OCI-LY3 (cell line): ENCODE measurements around the gene CLEC4F.

ENCODE experiments used
- H2AFZ ChIP-seq: fragments of 200-600, 300-600 bp; shearing (Covaris generic); 2 replicates; pipeline ENCODE4 v1.6.0; 2014; ENCODE audit warnings: antibody characterized with exemption, low read depth, low read length
- H3K27ac ChIP-seq: fragments of 200-600, 300-600 bp; sonication (generic); 2 replicates; pipeline ENCODE4 v1.5.1; 2014; ENCODE audit warnings: mild to moderate bottlenecking, low read length, moderate library complexity, mixed read lengths
- H3K27me3 ChIP-seq: fragments of 200-600, 300-600 bp; sonication (generic); 2 replicates; pipeline ENCODE4 v1.6.1; 2014; ENCODE audit warnings: low read depth, low read length, mixed read lengths
- H3K36me3 ChIP-seq: fragments of 200-600, 300-600 bp; sonication (generic); replicated peaks from 2 replicates; pipeline ENCODE3; 2014; ENCODE audit warnings: low read depth, low read length, mixed read lengths
- H3K4me1 ChIP-seq: fragments of 300-600, 200-600 bp; sonication (generic); 2 replicates; pipeline ENCODE4 v1.6.1; 2014; ENCODE audit warnings: low read length, mixed read lengths
- H3K4me2 ChIP-seq: fragments of 200-600, 300-600 bp; sonication (generic); 2 replicates; pipeline ENCODE4 v1.6.1; 2014; ENCODE audit warnings: low read length, mixed read lengths
- H3K4me3 ChIP-seq: fragments of 300-600, 200-600 bp; sonication (generic); 2 replicates; pipeline ENCODE4 v1.5.1; 2014; ENCODE audit warnings: antibody characterized with exemption, mild to moderate bottlenecking, low read length, moderate library complexity
- H3K79me2 ChIP-seq: fragments of 300-600, 200-600 bp; shearing (Covaris generic); 2 replicates; pipeline ENCODE4 v1.6.1; 2014; ENCODE audit warnings: mild to moderate bottlenecking, low read length, mixed read lengths
- H3K9ac ChIP-seq: fragments of 300-600, 200-600 bp; shearing (Covaris generic); 2 replicates; pipeline ENCODE4 v1.6.0; 2014; ENCODE audit warnings: mild to moderate bottlenecking, low read length, moderate library complexity
- H3K9me3 ChIP-seq: fragments of 200-600, 300-600 bp; shearing (Covaris generic); 2 replicates; pipeline ENCODE4 v1.6.1; 2014; ENCODE audit warnings: low read length, mixed read lengths; ENCODE audit not compliant: insufficient read depth
- H4K20me1 ChIP-seq: fragments of 200-600, 300-600 bp; sonication (generic); 2 replicates; pipeline ENCODE4 v1.6.1; 2016; ENCODE audit warnings: low read length, mixed read lengths; ENCODE audit not compliant: insufficient read depth
- CTCF ChIP-seq: fragments of 200-600, 300-600 bp; sonication (generic); IDR thresholded peaks from 2 replicates; pipeline ENCODE4 v1.5.1; 2014; ENCODE audit warnings: antibody characterized with exemption, low read length, low read depth
- EZH2phosphoT487 ChIP-seq: fragments of 200-600 bp; shearing (Covaris generic); IDR thresholded peaks from 2 replicates; pipeline ENCODE4 v1.6.1; 2018; ENCODE audit warnings: antibody characterized with exemption, mixed run types, low read depth

Gene CLEC4F

GRCh38 chr2:70855667-70856066 is 35.3 kb upstream of the CLEC4F start:
- Histone ChIP-seq H3K9ac (no peak overlapping the region), H3K79me2 (no peaks in the 10 kb centered on the region), H4K20me1 (no peaks in the 10 kb centered on the region), H3K36me3 (no peaks in the 10 kb centered on the region), H3K4me3 (no peak overlapping the region), H3K9me3 (no peaks in the 10 kb centered on the region), H3K27me3 (peaks cover 36% of the 10 kb centered on the region), H3K27ac (no peak overlapping the region), H2AFZ (no peak overlapping the region), H3K4me1 (peaks cover 20% of the 10 kb centered on the region), H3K4me2 (no peak overlapping the region)
- TF ChIP-seq CTCF (no peak), EZH2phosphoT487 (no peak)

GRCh38 chr2:70854411-70854810 is 34.0 kb upstream of the CLEC4F start:
- Histone ChIP-seq H2AFZ (no peak overlapping the region), H3K9ac (no peak overlapping the region), H3K4me3 (no peak overlapping the region), H3K79me2 (no peaks in the 10 kb centered on the region), H3K27me3 (peaks cover 24% of the 10 kb centered on the region; the same call in 1 of the 2 replicates), H3K4me2 (no peak overlapping the region), H3K27ac (no peak overlapping the region), H4K20me1 (no peaks in the 10 kb centered on the region), H3K4me1 (peaks cover 20% of the 10 kb centered on the region), H3K36me3 (no peaks in the 10 kb centered on the region), H3K9me3 (no peaks in the 10 kb centered on the region)
- TF ChIP-seq EZH2phosphoT487 (no peak), CTCF (no peak)

- Histone ChIP-seq H3K27ac (no peak overlapping the region), H3K9me3 (no peaks in the 10 kb centered on the region), H3K4me2 (no peak overlapping the region; the same call in 1 of the 2 replicates), H4K20me1 (no peaks in the 10 kb centered on the region), H3K9ac (no peak overlapping the region), H3K79me2 (no peaks in the 10 kb centered on the region), H3K36me3 (no peaks in the 10 kb centered on the region), H3K4me3 (no peak overlapping the region), H3K27me3 (0 out of 2 replicates have a peak, but pooled peaks cover 14% of the 10 kb centered on the region), H3K4me1 (peaks cover 20% of the 10 kb centered on the region), H2AFZ (no peak overlapping the region)
- TF ChIP-seq EZH2phosphoT487 = no peak
- no peak for TF ChIP-seq CTCF
Observed at GRCh38 chr2:70852824-70853223, 32.4 kb upstream of the CLEC4F start.

GRCh38 chr2:70851704-70852103 is 31.3 kb upstream of the CLEC4F start:
- Histone ChIP-seq H3K9ac (no peak overlapping the region), H3K79me2 (no peaks in the 10 kb centered on the region), H3K27ac (peak overlapping the region; percentile 33), H3K4me2 (peak overlapping the region; percentile 69), H3K4me1 (peaks cover 20% of the 10 kb centered on the region), H3K9me3 (no peaks in the 10 kb centered on the region), H3K36me3 (no peaks in the 10 kb centered on the region), H4K20me1 (no peaks in the 10 kb centered on the region), H3K27me3 (0 out of 2 replicates have a peak, but pooled peaks cover 7% of the 10 kb centered on the region), H3K4me3 (no peak overlapping the region), H2AFZ (0 out of 2 replicates have a peak overlapping the region, but pooled peaks have one; percentile 42)
- no peak for TF ChIP-seq CTCF
- TF ChIP-seq EZH2phosphoT487 = no peak
